HFF-Myc (cell line): ENCODE measurements around the gene RPS25.
"Not testable (repeated sequence)": the region's sequence is repeated elsewhere in the genome, so short reads cannot be mapped to it uniquely, and the experiment has no call there.

Experiments used
- DNase-seq: peaks from one replicate; pipeline ENCODE4 v3.0.0-alpha.2; 2011; ENCODE audit warnings: low read depth; ENCODE audit errors: extremely low read depth
- H3K4me3 ChIP-seq: replicated peaks from 2 replicates; pipeline ENCODE4 v1.5.1; 2011; ENCODE audit warnings: low read depth, mild to moderate bottlenecking, control low read depth, low read length
- CTCF ChIP-seq: IDR thresholded peaks from 2 replicates; pipeline ENCODE4 v1.5.1; 2012; ENCODE audit warnings: mild to moderate bottlenecking, low read depth, low read length, control low read depth; ENCODE audit errors: missing control alignments

Gene RPS25

GRCh38 chr11:118998822-118999221 is 19.3 kb downstream of the RPS25 start:
- TF ChIP-seq CTCF = no peak
- peak overlapping the region; percentile 89 for H3K4me3 ChIP-seq
- peak; percentile 60 for DNase-seq

GRCh38 chr11:118998388-118998717 is 19.8 kb downstream of the RPS25 start:
- peak overlapping the region; percentile 89 for H3K4me3 ChIP-seq
- DNase-seq = no peak
- no peak for TF ChIP-seq CTCF

- TF ChIP-seq CTCF = no peak
- H3K4me3 ChIP-seq = peak within 1 kb of the TSS; percentile 89
- peak; percentile 52 for DNase-seq
These were observed 20.3 kb downstream of the RPS25 start, which contains the start of gene CENATAC for GRCh38 chr11:118997627-118998387. Gene CENATAC, plus strand, starts transcription at chr11:118998138. Its CDS starts 60 bp downstream, at chr11:118998198.

- H3K4me3 ChIP-seq = peak overlapping the region; percentile 89
- no peak for DNase-seq
- peak; percentile 18 for TF ChIP-seq CTCF
These were observed 21.1 kb downstream of the RPS25 start for GRCh38 chr11:118996926-118997626.

GRCh38 chr11:118991486-118992038 is 26.6 kb downstream of the RPS25 start:
- not testable (repeated sequence) for H3K4me3 ChIP-seq, DNase-seq

- TF ChIP-seq CTCF = no peak
- H3K4me3 ChIP-seq = no peak overlapping the region
- DNase-seq = no peak
These were observed 29.9 kb downstream of the RPS25 start for GRCh38 chr11:118988280-118988679.

GRCh38 chr11:118984825-118985224 is 33.3 kb downstream of the RPS25 start:
- no peak for TF ChIP-seq CTCF
- no peak for DNase-seq
- no peak overlapping the region for H3K4me3 ChIP-seq

- not testable (repeated sequence) for H3K4me3 ChIP-seq, DNase-seq
These were observed 33.8 kb downstream of the RPS25 start for GRCh38 chr11:118984337-118984736.
